Thyroid gland (tissue), 4 donors: ENCODE results near the gene C3orf70.

ENCODE experiments used
- CTCF ChIP-seq, 6 experiments: fragments of 200-600 bp in 3 of 6; fragments of 450-650 bp in 3 of 6; sonication (generic) in 3 of 6; IDR thresholded peaks; one replicate each; pipeline ENCODE4 v1.5.1; 2016 to 2019; ENCODE audit warnings: antibody characterized with exemption in 6 of 6, mild to moderate bottlenecking in 2 of 6, inconsistent platforms in 1 of 6, moderate library complexity in 1 of 6
- POLR2A ChIP-seq, 2 donors: fragments of 450-650 bp; IDR thresholded peaks; one replicate each; pipeline ENCODE4 v1.6.1; 2017; ENCODE audit warnings: antibody characterized with exemption in 2 of 2, mild to moderate bottlenecking in 2 of 2, moderate library complexity in 1 of 2

GRCh38 chr3:185057829-185058228 lies 95.0 kb downstream of the C3orf70 start:
- TF ChIP-seq POLR2A (IDR thresholded peaks at IDR 0.05) (no peak), CTCF (IDR thresholded peaks at IDR 0.05) (no peak)
